Mesenchymal stem cell (in vitro differentiated cells and primary cell): ENCODE data around the gene NOL6.

Experiments used
- DNase-seq: peaks from one replicate; pipeline ENCODE4 v3.0.0-alpha.2; 2013
- H2AFZ ChIP-seq: one replicate; pipeline ENCODE4 v1.6.1; 2013; ENCODE audit warnings: low read depth, mild to moderate bottlenecking, control low read depth, inconsistent platforms, low read length, moderate library complexity
- H2AK5ac ChIP-seq: 2 replicates; pipeline ENCODE4 v1.6.1; 2013; ENCODE audit warnings: low read length, moderate library complexity, mild to moderate bottlenecking, inconsistent platforms; ENCODE audit not compliant: severe bottlenecking
- H2BK120ac ChIP-seq: one replicate; pipeline ENCODE4 v1.6.1; 2013; ENCODE audit warnings: low read depth, mild to moderate bottlenecking, inconsistent platforms, low read length, moderate library complexity
- H2BK12ac ChIP-seq, 2 experiments: one replicate each; pipeline ENCODE4 v1.6.1; 2013; ENCODE audit warnings: inconsistent platforms in 2 of 2, low read length in 2 of 2, mild to moderate bottlenecking in 2 of 2, moderate library complexity in 2 of 2, control low read depth in 1 of 2
- H2BK15ac ChIP-seq: one replicate; pipeline ENCODE4 v1.6.1; 2013; ENCODE audit warnings: mild to moderate bottlenecking, low read depth, inconsistent platforms; ENCODE audit not compliant: poor library complexity, severe bottlenecking
- H2BK5ac ChIP-seq: 2 replicates; pipeline ENCODE4 v1.6.1; 2013; ENCODE audit warnings: low read depth, mild to moderate bottlenecking, low read length, control low read depth, inconsistent platforms; ENCODE audit not compliant: poor library complexity, severe bottlenecking
- H3K14ac ChIP-seq, 2 experiments: one replicate each; pipeline ENCODE4 v1.6.1; 2013; ENCODE audit warnings: inconsistent platforms in 2 of 2, low read length in 2 of 2, control low read depth in 1 of 2, mild to moderate bottlenecking in 1 of 2, moderate library complexity in 1 of 2
- H3K18ac ChIP-seq, 2 experiments: one replicate each; pipeline ENCODE4 v1.6.1; 2013; ENCODE audit warnings: inconsistent platforms in 2 of 2, low read length in 2 of 2, control low read depth in 1 of 2, low read depth in 1 of 2, mild to moderate bottlenecking in 1 of 2
- H3K23ac ChIP-seq, 2 experiments: one replicate each; pipeline ENCODE4 v1.6.1; 2013; ENCODE audit warnings: inconsistent platforms in 2 of 2, low read length in 2 of 2, mild to moderate bottlenecking in 2 of 2, moderate library complexity in 2 of 2, control low read depth in 1 of 2
- H3K27ac ChIP-seq: 2 replicates; pipeline ENCODE4 v1.5.1; 2013; ENCODE audit warnings: mild to moderate bottlenecking, moderate library complexity, low read length, control low read depth, inconsistent platforms; ENCODE audit not compliant: poor library complexity, severe bottlenecking
- H3K27me3 ChIP-seq, 2 experiments: 2 replicates each; pipeline versions ENCODE4 v1.6.1 to v1.7.0; 2013; ENCODE audit warnings: low read length in 2 of 2, mild to moderate bottlenecking in 2 of 2, moderate library complexity in 2 of 2, control low read depth in 1 of 2, inconsistent platforms in 1 of 2; ENCODE audit not compliant: control insufficient read depth in 1 of 2, insufficient read depth in 1 of 2
- H3K36me3 ChIP-seq, 2 experiments: 2 replicates each; pipeline versions ENCODE4 v1.6.1 to v1.7.0; 2013; ENCODE audit warnings: low read length in 2 of 2, control low read depth in 1 of 2, inconsistent platforms in 1 of 2, low read depth in 1 of 2, mild to moderate bottlenecking in 1 of 2; ENCODE audit not compliant: insufficient read depth in 2 of 2, control insufficient read depth in 1 of 2
- H3K4ac ChIP-seq, 2 experiments: one replicate each; pipeline ENCODE4 v1.6.1; 2013; ENCODE audit warnings: inconsistent platforms in 2 of 2, low read length in 2 of 2, mild to moderate bottlenecking in 2 of 2, moderate library complexity in 2 of 2, control low read depth in 1 of 2, low read depth in 1 of 2
- H3K4me1 ChIP-seq: 2 replicates; pipeline ENCODE4 v1.6.1; 2013; ENCODE audit warnings: low read depth, low read length, control low read depth; ENCODE audit not compliant: control insufficient read depth, insufficient read depth
- H3K4me2 ChIP-seq: 2 replicates; pipeline ENCODE4 v1.6.1; 2013; ENCODE audit warnings: low read length, mild to moderate bottlenecking, inconsistent platforms; ENCODE audit not compliant: poor library complexity, severe bottlenecking
- H3K4me3 ChIP-seq, 2 experiments: 2 replicates each; pipeline versions ENCODE4 v1.5.1 to v1.7.0; 2013; ENCODE audit warnings: low read length in 2 of 2, mild to moderate bottlenecking in 2 of 2, control low read depth in 1 of 2, low read depth in 1 of 2; ENCODE audit not compliant: insufficient read depth in 1 of 2
- H3K79me1 ChIP-seq: replicated peaks from 2 replicates; pipeline ENCODE4 v1.6.1; 2013; ENCODE audit warnings: mild to moderate bottlenecking, control low read depth, low read length, inconsistent platforms; ENCODE audit not compliant: poor library complexity, severe bottlenecking
- H3K9ac ChIP-seq: 2 replicates; pipeline ENCODE4 v1.7.0; 2013; ENCODE audit warnings: mild to moderate bottlenecking, low read length, moderate library complexity
- H3K9me3 ChIP-seq: 2 replicates; pipeline ENCODE4 v1.7.0; 2013; ENCODE audit warnings: mild to moderate bottlenecking, low read length; ENCODE audit not compliant: control insufficient read depth
- H4K8ac ChIP-seq: one replicate; pipeline ENCODE4 v1.6.1; 2013; ENCODE audit warnings: inconsistent platforms, mild to moderate bottlenecking, low read length, moderate library complexity
- H4K91ac ChIP-seq: one replicate; pipeline ENCODE4 v1.6.1; 2013; ENCODE audit warnings: mild to moderate bottlenecking, low read length, inconsistent platforms
- WGBS: methylation state at CpG from one replicate; pipeline ENCODE4 v1.1.7; 2013; ENCODE audit warnings: mixed read lengths; 5-methylcytosine and 5-hydroxymethylcytosine counted together

NOL6 gene

DNA sequence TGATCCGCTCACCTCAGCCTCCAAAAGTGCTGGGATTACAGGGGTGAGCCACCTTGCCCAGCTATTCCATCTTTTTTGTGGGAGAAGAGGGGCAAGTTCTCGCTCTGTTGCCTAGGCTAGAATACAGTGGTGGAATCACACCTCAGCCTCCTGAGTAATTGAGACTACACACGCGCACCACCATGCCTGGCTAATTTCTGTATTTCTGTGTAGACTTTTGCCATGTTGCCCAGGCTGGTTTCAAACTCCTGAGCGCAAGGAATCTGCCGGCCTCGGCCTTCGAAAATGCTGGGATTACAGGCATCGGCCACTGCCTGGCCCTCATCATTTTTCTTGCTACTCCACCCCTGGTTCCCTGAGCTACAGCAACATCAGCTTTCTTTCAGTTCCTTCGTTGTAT, 2.8 kb upstream of the NOL6 start:
- Histone ChIP-seq H2AFZ (no peak overlapping the region), H2AK5ac (no peak overlapping the region), H3K18ac (no peak overlapping the region), H2BK5ac (no peak overlapping the region), H3K4me2 (no peak overlapping the region), H3K23ac (no peak overlapping the region), H2BK15ac (no peak overlapping the region), H2BK12ac (no peak overlapping the region), H3K9me3 (no peaks in the 10 kb centered on the region), H4K8ac (no peak overlapping the region), H3K4ac (no peak overlapping the region), H3K9ac (no peak overlapping the region), H2BK120ac (no peak overlapping the region), H3K79me1 (peaks cover 9% of the 10 kb centered on the region), H3K4me3 (no peak overlapping the region), H3K14ac (no peak overlapping the region), H3K4me1 (peaks cover 12% of the 10 kb centered on the region), H3K27me3 (no peaks in the 10 kb centered on the region), H3K36me3 (peaks cover 7 to 15% of the 10 kb centered on the region in 2 experiments), H4K91ac (no peak overlapping the region), H3K27ac (no peak overlapping the region)
- WGBS = 98% methylated on average over 10 of the region's 10 CpGs
- DNase-seq = no peak

DNA sequence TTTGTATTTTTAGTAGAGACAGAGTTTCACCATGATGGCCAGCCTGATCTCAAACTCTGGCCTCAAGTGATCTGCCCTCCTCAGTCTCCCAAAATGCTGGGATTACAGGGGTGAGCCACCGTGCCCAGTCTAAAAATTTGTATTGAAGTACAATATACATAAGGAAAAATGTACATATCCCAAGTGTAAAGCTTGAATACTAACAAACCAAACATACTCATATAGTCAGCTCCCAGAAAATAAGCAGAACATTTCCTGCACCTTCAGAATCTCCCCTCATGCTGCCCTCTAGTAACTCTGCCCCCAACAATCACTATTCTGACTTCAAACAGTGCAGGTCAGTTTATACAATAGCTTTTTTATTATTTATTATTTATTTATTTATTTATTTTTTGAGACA, 1.6 kb upstream of the NOL6 start:
- H4K8ac ChIP-seq = no peak overlapping the region
- H3K23ac ChIP-seq = no peak overlapping the region
- no peak overlapping the region for H2AK5ac ChIP-seq
- H2BK15ac ChIP-seq = no peak overlapping the region
- H3K36me3 ChIP-seq = peaks cover 7 to 23% of the 10 kb centered on the region in 2 experiments
- no peak overlapping the region for H3K14ac ChIP-seq
- H2BK120ac ChIP-seq = no peak overlapping the region
- peaks cover 12% of the 10 kb centered on the region for H3K79me1 ChIP-seq
- DNase-seq = no peak
- H3K4me1 ChIP-seq = peaks cover 12% of the 10 kb centered on the region
- WGBS = no CpG with 5 or more reads among the region's 1 CpG
- H3K9me3 ChIP-seq = no peaks in the 10 kb centered on the region
- H3K9ac ChIP-seq = no peak overlapping the region
- no peak overlapping the region for H4K91ac ChIP-seq
- no peak overlapping the region for H2BK12ac ChIP-seq
- H3K4me3 ChIP-seq = no peak overlapping the region
- no peaks in the 10 kb centered on the region for H3K27me3 ChIP-seq
- H2BK5ac ChIP-seq = no peak overlapping the region
- no peak overlapping the region for H3K18ac ChIP-seq
- H3K27ac ChIP-seq = no peak overlapping the region
- H3K4me2 ChIP-seq = no peak overlapping the region
- H3K4ac ChIP-seq = no peak overlapping the region
- H2AFZ ChIP-seq = no peak overlapping the region

DNA sequence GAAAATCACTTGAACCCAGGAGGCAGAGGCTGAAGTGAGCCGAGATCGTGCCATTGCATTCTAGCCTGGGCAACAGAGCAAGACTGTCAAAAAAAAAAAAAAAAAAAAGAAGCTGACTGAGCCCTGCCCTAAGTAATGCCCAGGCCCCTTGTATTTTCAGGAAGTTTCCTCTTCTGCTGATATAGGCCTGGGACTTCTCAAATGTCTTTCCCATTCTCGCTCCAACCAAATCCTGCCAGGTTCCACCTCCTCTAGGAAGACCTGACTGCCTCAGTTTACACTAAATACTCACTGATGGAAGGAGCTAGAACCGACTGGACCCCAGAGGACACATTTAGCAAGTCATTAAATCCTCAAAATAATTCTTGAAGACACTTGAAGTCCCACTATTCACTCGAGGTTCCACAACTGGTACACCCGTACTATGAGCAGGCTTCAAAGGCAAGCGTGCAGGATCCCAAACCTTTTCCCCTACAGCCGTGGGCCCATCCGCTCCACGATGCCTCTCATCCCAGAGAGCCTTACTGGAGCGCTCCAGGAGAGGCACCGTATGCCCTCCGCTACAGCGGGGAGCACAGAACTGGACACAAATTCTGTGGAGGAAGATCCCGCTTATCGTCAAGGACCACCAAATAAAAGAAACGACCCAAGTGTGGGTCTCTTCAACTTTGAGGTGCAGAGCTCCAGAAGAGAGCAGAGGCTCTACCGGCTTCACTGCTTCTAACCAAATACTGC, 676 bp downstream of the NOL6 start:
- no peak overlapping the region for H4K8ac ChIP-seq
- no peak overlapping the region for H2BK15ac ChIP-seq
- H2BK12ac ChIP-seq = no peak overlapping the region
- peak overlapping the region in 1 of 2 experiments; percentile 58 for H3K14ac ChIP-seq
- H3K36me3 ChIP-seq = peaks cover 28 to 42% of the 10 kb centered on the region in 2 experiments
- peak overlapping the region; percentile 44 for H3K27ac ChIP-seq
- peak overlapping the region; percentile 97 for H3K4me3 ChIP-seq
- H3K9ac ChIP-seq = peak overlapping the region; percentile 95
- H3K23ac ChIP-seq = peak overlapping the region in 1 of 2 experiments; percentile 30
- no peaks in the 10 kb centered on the region for H3K9me3 ChIP-seq
- peak overlapping the region; percentile 32 for H2BK5ac ChIP-seq
- H3K27me3 ChIP-seq = no peaks in the 10 kb centered on the region
- 17% methylated on average over 18 of the region's 18 CpGs for WGBS
- H3K4me1 ChIP-seq = peaks cover 12% of the 10 kb centered on the region
- H3K18ac ChIP-seq = peak overlapping the region in 1 of 2 experiments; percentile 81
- H2BK120ac ChIP-seq = no peak overlapping the region
- H3K79me1 ChIP-seq = peaks cover 21% of the 10 kb centered on the region
- peak overlapping the region; percentile 39 to 81 for H3K4ac ChIP-seq
- no peak overlapping the region for H2AFZ ChIP-seq
- DNase-seq = no peak
- H3K4me2 ChIP-seq = peak overlapping the region; percentile 90
- H4K91ac ChIP-seq = no peak overlapping the region
- peak overlapping the region; percentile 62 for H2AK5ac ChIP-seq

DNA sequence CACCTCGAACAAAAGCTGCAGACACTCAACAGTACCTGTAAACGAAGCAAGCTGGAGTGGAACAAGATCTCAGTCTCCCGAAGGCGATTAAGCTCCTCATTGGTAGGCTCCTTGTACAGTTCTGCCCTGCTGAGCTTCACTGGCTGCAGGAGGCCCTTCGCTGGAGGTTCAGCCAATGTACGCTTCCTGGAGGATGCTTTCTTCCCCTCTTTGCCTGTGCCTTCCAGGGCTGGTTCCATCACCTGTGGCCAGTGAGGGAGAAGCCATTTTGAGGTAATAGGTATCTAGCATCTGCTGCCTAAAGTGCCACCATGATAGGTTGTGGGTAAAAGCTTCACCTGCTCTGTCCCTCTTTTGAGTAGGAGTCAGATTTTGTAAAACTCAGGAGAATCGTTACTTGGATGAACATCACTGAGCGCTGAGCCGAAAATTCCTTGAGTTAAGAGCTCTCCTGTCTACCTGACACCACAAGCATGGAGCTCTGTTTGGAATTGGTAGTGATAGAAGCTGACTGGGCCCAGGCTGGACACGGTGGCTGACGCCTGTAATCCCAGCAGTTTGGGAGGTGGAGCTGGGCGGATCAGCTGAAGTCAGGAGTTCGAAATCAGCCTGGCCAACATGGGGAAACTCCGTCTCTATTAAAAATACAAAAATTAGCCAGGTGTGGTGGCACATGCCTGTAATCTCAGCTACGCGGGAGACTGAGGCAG, 1.4 kb downstream of the NOL6 start:
- H3K27ac ChIP-seq = no peak overlapping the region
- H3K4me2 ChIP-seq = peak overlapping the region; percentile 90
- no peak overlapping the region for H2BK120ac ChIP-seq
- H2AFZ ChIP-seq = no peak overlapping the region
- no peaks in the 10 kb centered on the region for H3K27me3 ChIP-seq
- no peak overlapping the region for H3K23ac ChIP-seq
- peaks cover 12% of the 10 kb centered on the region for H3K4me1 ChIP-seq
- H4K8ac ChIP-seq = no peak overlapping the region
- no peak overlapping the region for H2BK12ac ChIP-seq
- peaks cover 26% of the 10 kb centered on the region for H3K79me1 ChIP-seq
- no peaks in the 10 kb centered on the region for H3K9me3 ChIP-seq
- H2BK5ac ChIP-seq = no peak overlapping the region
- peak overlapping the region in 1 of 2 experiments; percentile 97 for H3K4me3 ChIP-seq
- H3K14ac ChIP-seq = no peak overlapping the region
- H4K91ac ChIP-seq = no peak overlapping the region
- no peak for DNase-seq
- peak overlapping the region; percentile 95 for H3K9ac ChIP-seq
- 96% methylated on average over 16 of the region's 16 CpGs for WGBS
- H2AK5ac ChIP-seq = no peak overlapping the region
- H3K36me3 ChIP-seq = peaks cover 35 to 49% of the 10 kb centered on the region in 2 experiments
- no peak overlapping the region for H2BK15ac ChIP-seq
- no peak overlapping the region for H3K18ac ChIP-seq
- no peak overlapping the region for H3K4ac ChIP-seq
